GM18505 (cell line): ENCODE measurements around the gene TENM4.

Source experiments
- ATAC-seq: cut with Tn5 transposase; IDR thresholded peaks from one replicate; pipeline ENCODE4 v1.9.1; 2021; ENCODE audit not compliant: unreplicated experiment
- POLR2A ChIP-seq: IDR thresholded peaks from 4 replicates; pipeline ENCODE4 v1.6.1; 2011; ENCODE audit warnings: borderline replicate concordance; ENCODE audit not compliant: insufficient read depth, insufficient read length; ENCODE audit errors: extremely low read depth

Gene TENM4

GRCh38 chr11:79438631-79439409 is 2.0 kb downstream of the TENM4 start:
- no peak for ATAC-seq
- TF ChIP-seq POLR2A: no peak

- ATAC-seq: no peak
- no peak for TF ChIP-seq POLR2A
Observed at GRCh38 chr11:79437981-79438630, 2.7 kb downstream of the TENM4 start.

- TF ChIP-seq POLR2A: no peak
- no peak for ATAC-seq
Observed at GRCh38 chr11:79437278-79437980, 3.4 kb downstream of the TENM4 start.

GRCh38 chr11:79436919-79437277 is 3.9 kb downstream of the TENM4 start:
- no peak for ATAC-seq
- no peak for TF ChIP-seq POLR2A

GRCh38 chr11:79434283-79434682 is 6.5 kb downstream of the TENM4 start:
- no peak for TF ChIP-seq POLR2A
- ATAC-seq: no peak

GRCh38 chr11:79432138-79432537 is 8.7 kb downstream of the TENM4 start:
- ATAC-seq: no peak
- TF ChIP-seq POLR2A: no peak

- TF ChIP-seq POLR2A: no peak
- no peak for ATAC-seq
Observed at GRCh38 chr11:79431535-79431934, 9.3 kb downstream of the TENM4 start.

- no peak for ATAC-seq
- no peak for TF ChIP-seq POLR2A
Observed at GRCh38 chr11:79430280-79430679, 10.6 kb downstream of the TENM4 start.

- no peak for ATAC-seq
- TF ChIP-seq POLR2A: no peak
Observed at GRCh38 chr11:79428406-79428805, 12.4 kb downstream of the TENM4 start.

- ATAC-seq: no peak
- no peak for TF ChIP-seq POLR2A
Observed at GRCh38 chr11:79427611-79428327, 13.1 kb downstream of the TENM4 start.

GRCh38 chr11:79427126-79427525 is 13.7 kb downstream of the TENM4 start:
- no peak for ATAC-seq
- TF ChIP-seq POLR2A: no peak

GRCh38 chr11:79425463-79425862 is 15.4 kb downstream of the TENM4 start:
- no peak for ATAC-seq
- TF ChIP-seq POLR2A: no peak

- TF ChIP-seq POLR2A: no peak
- ATAC-seq: no peak
Observed at GRCh38 chr11:79423736-79424135, 17.1 kb downstream of the TENM4 start.
